ENCODE measurements around the gene PPP3R1.

Gene PPP3R1

GRCh38 chr2:68217729-68218128 lies 34.6 kb downstream of the PPP3R1 start:
- peaks cover 2% of the 10 kb centered on the region in 2 donors for H3K4me1 ChIP-seq (ENCODE audit: control insufficient read depth in 2 of 2, insufficient read depth in 2 of 2, low read length in 2 of 2)
- H3K4me3 ChIP-seq (ENCODE audit: low read length in 2 of 2): no peak overlapping the region

GRCh38 chr2:68216454-68217310 lies 35.6 kb downstream of the PPP3R1 start:
- no peak overlapping the region for H3K27ac ChIP-seq (ENCODE audit: low read depth in 2 of 2, low read length in 2 of 2)
- peaks cover 3 to 4% of the 10 kb centered on the region in 2 donors for H3K36me3 ChIP-seq (ENCODE audit: control insufficient read depth in 2 of 2, insufficient read depth in 2 of 2, low read length in 2 of 2)
- no peaks in the 10 kb centered on the region for H3K9me3 ChIP-seq (ENCODE audit: control insufficient read depth in 2 of 2, low read length in 2 of 2)
- no peak overlapping the region for H3K4me3 ChIP-seq (ENCODE audit: low read length in 2 of 2)
- no peaks in the 10 kb centered on the region for H3K27me3 ChIP-seq (ENCODE audit: control insufficient read depth in 2 of 2, insufficient read depth in 2 of 2, low read length in 2 of 2)
- peaks cover 2% of the 10 kb centered on the region in 2 donors for H3K4me1 ChIP-seq (ENCODE audit: control insufficient read depth in 2 of 2, insufficient read depth in 2 of 2, low read length in 2 of 2)
- H3K9ac ChIP-seq (ENCODE audit: low read depth in 1 of 2, low read length in 2 of 2): no peak overlapping the region

More at GRCh38 chr2:68217729-68218128, 34.6 kb downstream of the PPP3R1 start:
- H3K27me3 ChIP-seq (ENCODE audit: control insufficient read depth in 2 of 2, insufficient read depth in 2 of 2, low read length in 2 of 2): no peaks in the 10 kb centered on the region
- no peak overlapping the region for H3K9ac ChIP-seq (ENCODE audit: low read depth in 1 of 2, low read length in 2 of 2)
- H3K27ac ChIP-seq (ENCODE audit: low read depth in 2 of 2, low read length in 2 of 2): no peak overlapping the region
- H3K36me3 ChIP-seq (ENCODE audit: control insufficient read depth in 2 of 2, insufficient read depth in 2 of 2, low read length in 2 of 2): peaks cover 3 to 4% of the 10 kb centered on the region in 2 donors
- H3K9me3 ChIP-seq (ENCODE audit: control insufficient read depth in 2 of 2, low read length in 2 of 2): no peaks in the 10 kb centered on the region

- Histone ChIP-seq H3K4me1 (ENCODE audit: control insufficient read depth in 2 of 2, insufficient read depth in 2 of 2, low read length in 2 of 2) (peaks cover 0 to 2% of the 10 kb centered on the region in 2 donors), H3K9ac (ENCODE audit: low read depth in 1 of 2, low read length in 2 of 2) (no peak overlapping the region), H3K4me3 (ENCODE audit: low read length in 2 of 2) (no peak overlapping the region), H3K36me3 (ENCODE audit: control insufficient read depth in 2 of 2, insufficient read depth in 2 of 2, low read length in 2 of 2) (peaks cover 3 to 4% of the 10 kb centered on the region in 2 donors), H3K27ac (ENCODE audit: low read depth in 2 of 2, low read length in 2 of 2) (no peak overlapping the region), H3K9me3 (ENCODE audit: control insufficient read depth in 2 of 2, low read length in 2 of 2) (no peaks in the 10 kb centered on the region), H3K27me3 (ENCODE audit: control insufficient read depth in 2 of 2, insufficient read depth in 2 of 2, low read length in 2 of 2) (no peaks in the 10 kb centered on the region)
Observed at GRCh38 chr2:68214381-68214780, 38.0 kb downstream of the PPP3R1 start.

GRCh38 chr2:68206793-68207192 lies 45.5 kb downstream of the PPP3R1 start:
- Histone ChIP-seq H3K27me3 (ENCODE audit: control insufficient read depth in 2 of 2, insufficient read depth in 2 of 2, low read length in 2 of 2) (no peaks in the 10 kb centered on the region), H3K9me3 (ENCODE audit: control insufficient read depth in 2 of 2, low read length in 2 of 2) (no peaks in the 10 kb centered on the region), H3K9ac (ENCODE audit: low read depth in 1 of 2, low read length in 2 of 2) (no peak overlapping the region), H3K27ac (ENCODE audit: low read depth in 2 of 2, low read length in 2 of 2) (no peak overlapping the region), H3K36me3 (ENCODE audit: control insufficient read depth in 2 of 2, insufficient read depth in 2 of 2, low read length in 2 of 2) (no peaks in the 10 kb centered on the region), H3K4me1 (ENCODE audit: control insufficient read depth in 2 of 2, insufficient read depth in 2 of 2, low read length in 2 of 2) (no peaks in the 10 kb centered on the region), H3K4me3 (ENCODE audit: low read length in 2 of 2) (no peak overlapping the region)

- Histone ChIP-seq H3K9me3 (ENCODE audit: control insufficient read depth in 2 of 2, low read length in 2 of 2) (no peaks in the 10 kb centered on the region), H3K4me1 (ENCODE audit: control insufficient read depth in 2 of 2, insufficient read depth in 2 of 2, low read length in 2 of 2) (no peaks in the 10 kb centered on the region), H3K4me3 (ENCODE audit: low read length in 2 of 2) (peak overlapping the region in 1 of 2 donors; percentile 2), H3K27me3 (ENCODE audit: control insufficient read depth in 2 of 2, insufficient read depth in 2 of 2, low read length in 2 of 2) (no peaks in the 10 kb centered on the region), H3K36me3 (ENCODE audit: control insufficient read depth in 2 of 2, insufficient read depth in 2 of 2, low read length in 2 of 2) (no peaks in the 10 kb centered on the region), H3K27ac (ENCODE audit: low read depth in 2 of 2, low read length in 2 of 2) (no peak overlapping the region), H3K9ac (ENCODE audit: low read depth in 1 of 2, low read length in 2 of 2) (no peak overlapping the region)
Observed at GRCh38 chr2:68203587-68203986, 48.7 kb downstream of the PPP3R1 start.

GRCh38 chr2:68200157-68200787 lies 52.1 kb downstream of the PPP3R1 start:
- Histone ChIP-seq H3K4me3 (ENCODE audit: low read length in 2 of 2) (no peak overlapping the region), H3K4me1 (ENCODE audit: control insufficient read depth in 2 of 2, insufficient read depth in 2 of 2, low read length in 2 of 2) (no peaks in the 10 kb centered on the region), H3K27me3 (ENCODE audit: control insufficient read depth in 2 of 2, insufficient read depth in 2 of 2, low read length in 2 of 2) (no peaks in the 10 kb centered on the region), H3K9me3 (ENCODE audit: control insufficient read depth in 2 of 2, low read length in 2 of 2) (no peaks in the 10 kb centered on the region), H3K9ac (ENCODE audit: low read depth in 1 of 2, low read length in 2 of 2) (no peak overlapping the region), H3K27ac (ENCODE audit: low read depth in 2 of 2, low read length in 2 of 2) (no peak overlapping the region), H3K36me3 (ENCODE audit: control insufficient read depth in 2 of 2, insufficient read depth in 2 of 2, low read length in 2 of 2) (no peaks in the 10 kb centered on the region)

- H3K27me3 ChIP-seq (ENCODE audit: control insufficient read depth in 2 of 2, insufficient read depth in 2 of 2, low read length in 2 of 2): no peaks in the 10 kb centered on the region
- H3K27ac ChIP-seq (ENCODE audit: low read depth in 2 of 2, low read length in 2 of 2): no peak overlapping the region
- H3K9me3 ChIP-seq (ENCODE audit: control insufficient read depth in 2 of 2, low read length in 2 of 2): no peaks in the 10 kb centered on the region
- peaks cover 0 to 2% of the 10 kb centered on the region in 2 donors for H3K4me1 ChIP-seq (ENCODE audit: control insufficient read depth in 2 of 2, insufficient read depth in 2 of 2, low read length in 2 of 2)
- no peaks in the 10 kb centered on the region for H3K36me3 ChIP-seq (ENCODE audit: control insufficient read depth in 2 of 2, insufficient read depth in 2 of 2, low read length in 2 of 2)
- H3K4me3 ChIP-seq (ENCODE audit: low read length in 2 of 2): no peak overlapping the region
- no peak overlapping the region for H3K9ac ChIP-seq (ENCODE audit: low read depth in 1 of 2, low read length in 2 of 2)
Observed at GRCh38 chr2:68196120-68196716, 56.1 kb downstream of the PPP3R1 start.

- no peak overlapping the region for H3K9ac ChIP-seq (ENCODE audit: low read depth in 1 of 2, low read length in 2 of 2)
- no peak overlapping the region for H3K27ac ChIP-seq (ENCODE audit: low read depth in 2 of 2, low read length in 2 of 2)
- H3K36me3 ChIP-seq (ENCODE audit: control insufficient read depth in 2 of 2, insufficient read depth in 2 of 2, low read length in 2 of 2): no peaks in the 10 kb centered on the region
- no peak overlapping the region for H3K4me3 ChIP-seq (ENCODE audit: low read length in 2 of 2)
- peaks cover 0 to 2% of the 10 kb centered on the region in 2 donors for H3K4me1 ChIP-seq (ENCODE audit: control insufficient read depth in 2 of 2, insufficient read depth in 2 of 2, low read length in 2 of 2)
- no peaks in the 10 kb centered on the region for H3K27me3 ChIP-seq (ENCODE audit: control insufficient read depth in 2 of 2, insufficient read depth in 2 of 2, low read length in 2 of 2)
- no peaks in the 10 kb centered on the region for H3K9me3 ChIP-seq (ENCODE audit: control insufficient read depth in 2 of 2, low read length in 2 of 2)
Observed at GRCh38 chr2:68195096-68195495, 57.2 kb downstream of the PPP3R1 start.

GRCh38 chr2:68193787-68194372 lies 58.5 kb downstream of the PPP3R1 start:
- Histone ChIP-seq H3K4me1 (ENCODE audit: control insufficient read depth in 2 of 2, insufficient read depth in 2 of 2, low read length in 2 of 2) (peaks cover 0 to 2% of the 10 kb centered on the region in 2 donors), H3K4me3 (ENCODE audit: low read length in 2 of 2) (no peak overlapping the region), H3K9me3 (ENCODE audit: control insufficient read depth in 2 of 2, low read length in 2 of 2) (no peaks in the 10 kb centered on the region), H3K27me3 (ENCODE audit: control insufficient read depth in 2 of 2, insufficient read depth in 2 of 2, low read length in 2 of 2) (no peaks in the 10 kb centered on the region), H3K36me3 (ENCODE audit: control insufficient read depth in 2 of 2, insufficient read depth in 2 of 2, low read length in 2 of 2) (no peaks in the 10 kb centered on the region), H3K27ac (ENCODE audit: low read depth in 2 of 2, low read length in 2 of 2) (no peak overlapping the region), H3K9ac (ENCODE audit: low read depth in 1 of 2, low read length in 2 of 2) (no peak overlapping the region)

GRCh38 chr2:68193144-68193543 lies 59.2 kb downstream of the PPP3R1 start:
- H3K4me3 ChIP-seq (ENCODE audit: low read length in 2 of 2): no peak overlapping the region
- H3K9me3 ChIP-seq (ENCODE audit: control insufficient read depth in 2 of 2, low read length in 2 of 2): no peaks in the 10 kb centered on the region
- no peak overlapping the region for H3K9ac ChIP-seq (ENCODE audit: low read depth in 1 of 2, low read length in 2 of 2)
- H3K36me3 ChIP-seq (ENCODE audit: control insufficient read depth in 2 of 2, insufficient read depth in 2 of 2, low read length in 2 of 2): no peaks in the 10 kb centered on the region
- no peaks in the 10 kb centered on the region for H3K27me3 ChIP-seq (ENCODE audit: control insufficient read depth in 2 of 2, insufficient read depth in 2 of 2, low read length in 2 of 2)
- H3K4me1 ChIP-seq (ENCODE audit: control insufficient read depth in 2 of 2, insufficient read depth in 2 of 2, low read length in 2 of 2): peaks cover 0 to 2% of the 10 kb centered on the region in 2 donors
- no peak overlapping the region for H3K27ac ChIP-seq (ENCODE audit: low read depth in 2 of 2, low read length in 2 of 2)

Data from mucosa of rectum (tissue), 2 donors.